ENCODE data around the gene RAB1B.
A peak's percentile ranks its signal among the peaks of the same experiment; 100 is the strongest.

DNA sequence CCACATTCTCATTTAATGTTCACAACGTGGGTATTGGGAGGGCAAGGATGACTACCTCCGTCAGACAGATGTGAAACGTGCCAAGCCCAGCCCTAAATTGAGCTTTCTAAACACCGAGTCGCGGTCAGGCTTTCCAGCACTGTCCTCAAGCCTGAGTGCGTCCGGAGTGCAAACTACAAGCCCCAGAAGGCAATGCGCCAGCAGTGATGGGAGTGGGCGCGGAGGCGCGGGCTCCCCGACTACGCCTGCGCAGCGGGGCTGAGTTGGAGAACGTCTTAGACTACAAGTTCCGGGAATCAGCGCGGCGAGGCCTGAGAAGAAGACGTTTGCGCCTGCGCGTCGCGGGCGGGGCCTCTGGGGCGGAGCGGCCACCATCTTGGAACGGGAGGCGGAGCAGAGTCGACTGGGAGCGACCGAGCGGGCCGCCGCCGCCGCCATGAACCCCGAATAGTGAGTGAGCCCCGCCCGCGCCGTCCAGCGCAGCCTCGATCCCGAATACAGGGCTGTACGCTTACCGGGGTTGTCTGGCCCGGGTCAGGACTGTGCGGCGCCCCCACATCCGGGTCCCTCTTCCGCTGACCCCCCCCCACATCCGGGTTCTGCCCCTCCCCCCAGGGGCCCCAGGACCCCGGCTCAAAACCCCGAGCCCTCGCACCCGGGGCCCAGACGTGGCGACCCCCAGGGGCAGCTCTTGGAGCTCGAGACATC lies at the start of gene RAB1B:
- TF ChIP-seq, protein P1, sequence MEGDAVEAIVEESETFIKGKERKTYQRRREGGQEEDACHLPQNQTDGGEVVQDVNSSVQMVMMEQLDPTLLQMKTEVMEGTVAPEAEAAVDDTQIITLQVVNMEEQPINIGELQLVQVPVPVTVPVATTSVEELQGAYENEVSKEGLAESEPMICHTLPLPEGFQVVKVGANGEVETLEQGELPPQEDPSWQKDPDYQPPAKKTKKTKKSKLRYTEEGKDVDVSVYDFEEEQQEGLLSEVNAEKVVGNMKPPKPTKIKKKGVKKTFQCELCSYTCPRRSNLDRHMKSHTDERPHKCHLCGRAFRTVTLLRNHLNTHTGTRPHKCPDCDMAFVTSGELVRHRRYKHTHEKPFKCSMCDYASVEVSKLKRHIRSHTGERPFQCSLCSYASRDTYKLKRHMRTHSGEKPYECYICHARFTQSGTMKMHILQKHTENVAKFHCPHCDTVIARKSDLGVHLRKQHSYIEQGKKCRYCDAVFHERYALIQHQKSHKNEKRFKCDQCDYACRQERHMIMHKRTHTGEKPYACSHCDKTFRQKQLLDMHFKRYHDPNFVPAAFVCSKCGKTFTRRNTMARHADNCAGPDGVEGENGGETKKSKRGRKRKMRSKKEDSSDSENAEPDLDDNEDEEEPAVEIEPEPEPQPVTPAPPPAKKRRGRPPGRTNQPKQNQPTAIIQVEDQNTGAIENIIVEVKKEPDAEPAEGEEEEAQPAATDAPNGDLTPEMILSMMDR (IDR thresholded peaks at IDR 0.05) = no peak
- peak; percentile 45 for TF ChIP-seq POLR2A (IDR thresholded peaks at IDR 0.05)
- TF ChIP-seq POLR2AphosphoS5 (IDR thresholded peaks at IDR 0.05) = peak; percentile 82 to 96 (median 93)

All from breast epithelium (tissue), 3 donors.